Prostate gland (tissue), 2 donors: ENCODE data around the gene TBC1D14. TPM values are rescaled to one million over a fixed set of nuclear protein-coding genes. Genes with fewer than 3 reads are reported as not detected.

Experiments used
- DNase-seq: peaks from one replicate; pipeline ENCODE4 v3.0.0-alpha.2; 2019; ENCODE audit warnings: low spot score
- H3K27ac ChIP-seq, 2 donors: fragments of 200-600 bp; sonication (generic); 2 replicates each; pipeline ENCODE4 v1.5.1; 2017 to 2019
- H3K27me3 ChIP-seq: fragments of 200-600 bp; sonication (generic); replicated peaks from 2 replicates; pipeline ENCODE4 v1.5.1; 2019; ENCODE audit not compliant: insufficient read depth
- H3K36me3 ChIP-seq, 2 donors: fragments of 200-600 bp; sonication (generic); 1 replicate in 1 of 2; 2 replicates in 1 of 2; pipeline versions ENCODE4 v1.5.1 to v1.8.1; 2017 to 2019
- H3K4me1 ChIP-seq: fragments of 200-600 bp; sonication (generic); replicated peaks from 2 replicates; pipeline ENCODE4 v1.5.1; 2019
- H3K4me3 ChIP-seq, 2 donors: fragments of 200-600 bp; sonication (generic); 2 replicates each; pipeline ENCODE4 v1.5.1; 2017 to 2019
- H3K9me3 ChIP-seq: fragments of 200-600 bp; sonication (generic); 2 replicates; pipeline ENCODE4 v1.5.1; 2017
- POLR2A ChIP-seq: fragments of 450-650 bp; IDR thresholded peaks from one replicate; pipeline ENCODE4 v1.6.1; 2016; ENCODE audit warnings: antibody characterized with exemption, mild to moderate bottlenecking
- POLR2AphosphoS5 ChIP-seq: sonication (generic); formaldehyde crosslinking; IDR thresholded peaks from one replicate; pipeline ENCODE4 v1.6.1; 2017; ENCODE audit warnings: antibody characterized with exemption
- WGBS: methylation state at CpG from one replicate; pipeline ENCODE4 v1.1.5; 2018; 5-methylcytosine and 5-hydroxymethylcytosine counted together
- intact Hi-C: fragments of 100-400 bp; cut with DNase I; formaldehyde crosslinking; loops from one replicate; pipeline ENCODE4 v1.14.2; 2022
- total RNA-seq, 2 donors: library from RNA; depleted of rRNA; stranded (reverse); fragments of >200 nt; gene quantifications; one replicate each; pipeline ENCODE4 v1.1.0, GENCODE V29; 2016
- TF ChIP-seq, protein P1 (sequence below), 4 experiments: fragments of 200-600 bp in 2 of 4; fragments of 450-650 bp in 2 of 4; sonication (generic) in 2 of 4; IDR thresholded peaks; 1 replicate in 3 of 4; 2 replicates in 1 of 4; pipeline ENCODE4 v1.5.1; 2016 to 2019; ENCODE audit warnings: antibody characterized with exemption in 4 of 4, mild to moderate bottlenecking in 2 of 4, moderate library complexity in 2 of 4

Gene TBC1D14
- total RNA-seq, 2 donors from 2014 or later = 56.2 to 90.5 TPM

- WGBS = 91% methylated on average over 12 of the region's 12 CpGs
- intact Hi-C loops = no loop called here
- H3K4me3 ChIP-seq = no peak overlapping the region
- no peaks in the 10 kb centered on the region for H3K9me3 ChIP-seq
- no peaks in the 10 kb centered on the region for H3K27me3 ChIP-seq
- DNase-seq = no peak
- H3K27ac ChIP-seq = no peak overlapping the region
- peaks cover 0 to 3% of the 10 kb centered on the region in 2 donors for H3K36me3 ChIP-seq
- TF ChIP-seq, protein P1, sequence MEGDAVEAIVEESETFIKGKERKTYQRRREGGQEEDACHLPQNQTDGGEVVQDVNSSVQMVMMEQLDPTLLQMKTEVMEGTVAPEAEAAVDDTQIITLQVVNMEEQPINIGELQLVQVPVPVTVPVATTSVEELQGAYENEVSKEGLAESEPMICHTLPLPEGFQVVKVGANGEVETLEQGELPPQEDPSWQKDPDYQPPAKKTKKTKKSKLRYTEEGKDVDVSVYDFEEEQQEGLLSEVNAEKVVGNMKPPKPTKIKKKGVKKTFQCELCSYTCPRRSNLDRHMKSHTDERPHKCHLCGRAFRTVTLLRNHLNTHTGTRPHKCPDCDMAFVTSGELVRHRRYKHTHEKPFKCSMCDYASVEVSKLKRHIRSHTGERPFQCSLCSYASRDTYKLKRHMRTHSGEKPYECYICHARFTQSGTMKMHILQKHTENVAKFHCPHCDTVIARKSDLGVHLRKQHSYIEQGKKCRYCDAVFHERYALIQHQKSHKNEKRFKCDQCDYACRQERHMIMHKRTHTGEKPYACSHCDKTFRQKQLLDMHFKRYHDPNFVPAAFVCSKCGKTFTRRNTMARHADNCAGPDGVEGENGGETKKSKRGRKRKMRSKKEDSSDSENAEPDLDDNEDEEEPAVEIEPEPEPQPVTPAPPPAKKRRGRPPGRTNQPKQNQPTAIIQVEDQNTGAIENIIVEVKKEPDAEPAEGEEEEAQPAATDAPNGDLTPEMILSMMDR (IDR thresholded peaks at IDR 0.05) = no peak
- TF ChIP-seq POLR2AphosphoS5 (no peak), POLR2A (no peak)
- H3K4me1 ChIP-seq = no peaks in the 10 kb centered on the region
Measured at GRCh38 chr4:7023901-7024300, 114.3 kb downstream of the TBC1D14 start.

- no peak overlapping the region for H3K27ac ChIP-seq
- TF ChIP-seq POLR2A (no peak), POLR2AphosphoS5 (no peak)
- TF ChIP-seq, protein P1 (IDR thresholded peaks at IDR 0.05) = no peak
- peaks cover 0 to 3% of the 10 kb centered on the region in 2 donors for H3K36me3 ChIP-seq
- H3K27me3 ChIP-seq = no peaks in the 10 kb centered on the region
- no peak for DNase-seq
- no peaks in the 10 kb centered on the region for H3K4me1 ChIP-seq
- intact Hi-C loops = no loop called here
- WGBS = 91% methylated on average over 19 of the region's 19 CpGs
- no peaks in the 10 kb centered on the region for H3K9me3 ChIP-seq
- no peak overlapping the region for H3K4me3 ChIP-seq
Measured at GRCh38 chr4:7024336-7024890, 114.8 kb downstream of the TBC1D14 start.

DNA sequence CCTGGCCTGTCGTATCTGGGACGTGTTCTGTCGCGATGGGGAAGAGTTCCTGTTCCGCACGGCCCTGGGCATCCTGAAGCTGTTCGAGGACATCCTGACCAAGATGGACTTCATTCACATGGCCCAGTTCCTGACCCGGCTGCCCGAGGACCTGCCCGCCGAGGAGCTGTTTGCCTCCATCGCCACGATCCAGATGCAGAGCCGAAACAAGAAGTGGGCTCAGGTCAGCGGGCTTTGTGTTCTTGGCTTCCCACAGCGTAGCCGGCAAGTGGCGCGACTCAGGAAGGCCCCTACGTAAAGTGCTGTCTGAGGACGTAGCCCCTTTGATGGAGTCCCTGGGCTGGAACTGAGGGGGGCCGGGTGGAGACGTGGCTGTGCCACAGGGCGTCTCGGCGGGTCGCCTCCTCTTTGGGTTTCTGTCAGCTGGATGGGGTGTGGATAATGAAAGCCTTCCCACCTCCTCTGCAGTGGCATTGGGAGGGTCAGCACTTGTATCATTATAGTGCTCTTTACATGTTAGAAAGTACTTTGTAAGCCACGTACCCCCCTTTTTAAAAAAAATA lies 115.5 kb downstream of the TBC1D14 start:
- intact Hi-C loops = no loop called here
- no peaks in the 10 kb centered on the region for H3K27me3 ChIP-seq
- 86% methylated on average over 25 of the region's 28 CpGs for WGBS
- no peak for DNase-seq
- no peak overlapping the region for H3K4me3 ChIP-seq
- no peaks in the 10 kb centered on the region for H3K9me3 ChIP-seq
- peaks cover under 1 to 3% of the 10 kb centered on the region in 2 donors for H3K36me3 ChIP-seq
- TF ChIP-seq POLR2A (no peak), POLR2AphosphoS5 (no peak)
- TF ChIP-seq, protein P1 (IDR thresholded peaks at IDR 0.05) = no peak
- H3K27ac ChIP-seq = no peak overlapping the region
- no peaks in the 10 kb centered on the region for H3K4me1 ChIP-seq

DNA sequence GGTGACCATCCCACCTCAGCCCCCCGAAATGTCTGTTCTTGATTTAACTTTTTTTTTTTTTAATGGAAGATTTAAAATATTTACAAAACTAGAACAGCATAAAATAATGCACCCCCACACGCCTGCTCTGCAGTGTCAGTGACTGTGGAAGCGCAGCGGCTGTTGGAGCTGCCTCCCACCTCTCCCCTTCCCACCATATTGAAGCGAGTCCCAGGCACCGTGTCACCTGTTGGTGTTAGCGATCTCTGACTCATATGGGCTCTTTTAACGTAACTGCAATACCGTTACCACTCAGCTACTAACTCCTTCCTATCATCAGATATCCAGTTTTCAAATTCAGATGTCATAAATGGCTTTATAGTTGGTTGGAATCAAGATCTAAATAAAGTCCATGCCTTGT lies 116.5 kb downstream of the TBC1D14 start:
- Histone ChIP-seq H3K27ac (no peak overlapping the region), H3K4me1 (no peaks in the 10 kb centered on the region), H3K9me3 (no peaks in the 10 kb centered on the region), H3K27me3 (no peaks in the 10 kb centered on the region), H3K36me3 (peaks cover 3 to 10% of the 10 kb centered on the region in 2 donors), H3K4me3 (no peak overlapping the region)
- intact Hi-C loops = no loop called here
- TF ChIP-seq POLR2A (no peak), POLR2AphosphoS5 (no peak)
- TF ChIP-seq, protein P1 (IDR thresholded peaks at IDR 0.05) = no peak
- WGBS = 89% methylated on average over 9 of the region's 9 CpGs
- no peak for DNase-seq

- Histone ChIP-seq H3K4me1 (no peaks in the 10 kb centered on the region), H3K27me3 (no peaks in the 10 kb centered on the region), H3K27ac (no peak overlapping the region), H3K9me3 (no peaks in the 10 kb centered on the region), H3K36me3 (peaks cover 2 to 13% of the 10 kb centered on the region in 2 donors), H3K4me3 (no peak overlapping the region)
- WGBS = 98% methylated on average over 7 of the region's 7 CpGs
- intact Hi-C loops = no loop called here
- TF ChIP-seq, protein P1 (IDR thresholded peaks at IDR 0.05) = no peak
- TF ChIP-seq POLR2AphosphoS5 (no peak), POLR2A (no peak)
- no peak for DNase-seq
Measured at GRCh38 chr4:7027284-7027683, 117.7 kb downstream of the TBC1D14 start.
